GM12878 (cell line): ENCODE results near the gene KIAA0825. TPM values are rescaled to one million over a fixed set of nuclear protein-coding genes. Genes with fewer than 3 reads are reported as not detected.
A peak's percentile ranks its signal among the peaks of the same experiment; 100 is the strongest.
"Not testable (repeated sequence)": the region's sequence is repeated elsewhere in the genome, so short reads cannot be mapped to it uniquely, and the experiment has no call there.

ENCODE experiments used
- ATAC-seq: fragments of 200-7000 bp; cut with Tn5 transposase; 3 replicates; pipeline ENCODE4 v1.9.1; 2020; ENCODE audit warnings: mild to moderate bottlenecking, moderate library complexity
- BruUV-seq: library from RNA; stranded (reverse); fragments of 400-500 nt; replicated peaks from 2 replicates; lab custom pipeline; 2021; lab: Mats Ljungman, UMichigan
- CTCF ChIA-PET: fragments of 300-600 bp; sonication (Branson Sonifier 250); formaldehyde crosslinking; extraction: SDS; loops from one replicate; lab custom pipeline; 2021; ENCODE audit warnings: inconsistent platforms; lab: Yijun Ruan, JAX
- POLR2A ChIA-PET: fragments of 350-600 bp; formaldehyde crosslinking; extraction: SDS; loops from one replicate; lab custom pipeline; 2021; ENCODE audit warnings: inconsistent platforms; lab: Charles Lee
- RAD21 ChIA-PET: fragments of 300-600 bp; sonication (Branson Sonifier 250); formaldehyde crosslinking; loops from one replicate; lab custom pipeline; 2023; ENCODE audit warnings: antibody characterized with exemption; ENCODE audit not compliant: unreplicated experiment; lab: Charles Lee
- SMC1A ChIA-PET: fragments of 300-600 bp; sonication (Branson Sonifier 250); formaldehyde crosslinking; loops from one replicate; lab custom pipeline; 2023; ENCODE audit not compliant: unreplicated experiment, uncharacterized antibody; lab: Charles Lee
- DNase-seq: peaks from one replicate; pipeline ENCODE4 v3.0.0-alpha.2; 2011; ENCODE audit warnings: low read depth, low spot score
- FAIRE-seq: peaks from 3 replicates; lab custom pipeline; 2011; peaks lifted over from hg19 to GRCh38; lab: Jason Lieb, UNC
- H2AFZ ChIP-seq: 2 replicates; pipeline ENCODE4 v1.6.0; 2011; ENCODE audit warnings: low read depth, low read length, control low read depth; ENCODE audit not compliant: control insufficient read depth
- H3K27ac ChIP-seq: 2 replicates; pipeline ENCODE4 v1.5.1; 2011; ENCODE audit warnings: control low read depth; ENCODE audit not compliant: control insufficient read depth, insufficient read depth
- H3K27me3 ChIP-seq, 2 experiments: replicated peaks in 1 of 2; 2 replicates each; pipeline versions ENCODE4 v1.6.0 to v1.6.1; 2011; ENCODE audit warnings: low read length in 1 of 2; ENCODE audit not compliant: control insufficient read depth in 2 of 2, insufficient read depth in 2 of 2
- H3K36me3 ChIP-seq, 2 experiments: 2 replicates each; pipeline ENCODE4 v1.5.1; 2011; ENCODE audit warnings: low read length in 1 of 2; ENCODE audit not compliant: control insufficient read depth in 2 of 2, insufficient read depth in 2 of 2
- H3K4me1 ChIP-seq: 2 replicates; pipeline ENCODE4 v1.6.1; 2011; ENCODE audit warnings: mild to moderate bottlenecking, low read length, moderate library complexity, mixed read lengths; ENCODE audit not compliant: control insufficient read depth, insufficient read depth
- H3K4me2 ChIP-seq: 2 replicates; pipeline ENCODE4 v1.6.0; 2011; ENCODE audit warnings: control low read depth; ENCODE audit not compliant: control insufficient read depth, insufficient read depth
- H3K4me3 ChIP-seq: fragments of 200-600 bp; sonication (generic); 2 replicates; pipeline ENCODE4 v1.5.1; 2016
- H3K79me2 ChIP-seq: 2 replicates; pipeline ENCODE4 v1.6.0; 2011; ENCODE audit warnings: low read length; ENCODE audit not compliant: control insufficient read depth, insufficient read depth
- H3K9ac ChIP-seq: 2 replicates; pipeline ENCODE4 v1.8.0; 2011; ENCODE audit warnings: low read length, control low read depth, mixed read lengths; ENCODE audit not compliant: control insufficient read depth, insufficient read depth
- H3K9me3 ChIP-seq: replicated peaks from 3 replicates; pipeline ENCODE4 v1.5.1; 2011; ENCODE audit warnings: mild to moderate bottlenecking, low read length; ENCODE audit not compliant: control insufficient read depth, insufficient read depth
- H4K20me1 ChIP-seq: 2 replicates; pipeline ENCODE4 v1.6.0; 2011; ENCODE audit not compliant: control insufficient read depth, insufficient read depth
- CBX5 ChIP-seq: sonication (generic); IDR thresholded peaks from 2 replicates; pipeline ENCODE4 v1.6.1; 2016; ENCODE audit warnings: low read depth, moderate library complexity, mild to moderate bottlenecking, inconsistent platforms
- ETV6 ChIP-seq, 2 experiments: fragments of 450-650 bp in 1 of 2; IDR thresholded peaks in 1 of 2; conservative IDR thresholded peaks in 1 of 2; 2 replicates each; pipeline ENCODE4 v1.6.1; 2014; ENCODE audit warnings: antibody characterized with exemption in 1 of 2, borderline replicate concordance in 1 of 2, low read depth in 1 of 2, mild to moderate bottlenecking in 1 of 2, moderate library complexity in 1 of 2
- EZH2 ChIP-seq: IDR thresholded peaks from 2 replicates; pipeline ENCODE4 v1.6.1; 2012; ENCODE audit warnings: low read depth, mild to moderate bottlenecking, control low read depth, inconsistent platforms, low read length, borderline replicate concordance; ENCODE audit not compliant: control insufficient read depth
- MXI1 ChIP-seq: fragments of 150-350 bp; IDR thresholded peaks from 2 replicates; pipeline ENCODE4 v1.6.1; 2011; ENCODE audit warnings: low read depth, mild to moderate bottlenecking, inconsistent platforms, low read length, improper control_type of control experiment
- MYC ChIP-seq: IDR thresholded peaks from 2 replicates; pipeline ENCODE4 v1.6.1; 2011; ENCODE audit warnings: mild to moderate bottlenecking, low read length, moderate library complexity, inconsistent platforms; ENCODE audit not compliant: insufficient read depth, insufficient replicate concordance, insufficient read length, severe bottlenecking
- NRF1 ChIP-seq: conservative IDR thresholded peaks from 2 replicates; pipeline ENCODE4 v1.6.1; 2011; ENCODE audit warnings: mild to moderate bottlenecking, low read depth, low read length, improper control_type of control experiment
- RCOR1 ChIP-seq: conservative IDR thresholded peaks from 2 replicates; pipeline ENCODE4 v1.6.1; 2012; ENCODE audit warnings: low read depth, low read length, improper control_type of control experiment
- RUNX3 ChIP-seq: IDR thresholded peaks from 2 replicates; pipeline ENCODE4 v1.6.1; 2012; ENCODE audit warnings: low read length, inconsistent platforms
- ZNF217 ChIP-seq: fragments of 450-650 bp; IDR thresholded peaks from 2 replicates; pipeline ENCODE4 v1.6.1; 2017; ENCODE audit warnings: antibody characterized with exemption, mild to moderate bottlenecking
- WGBS: methylation state at CpG from one replicate; pipeline ENCODE4 v1.1.6; 2016; ENCODE audit warnings: low lambda C conversion rate; ENCODE audit not compliant: insufficient replicate concordance, insufficient coverage; ENCODE audit errors: missing lambda C conversion rate; 5-methylcytosine and 5-hydroxymethylcytosine counted together
- in situ Hi-C: fragments of 300-500 bp; cut with MboI; formaldehyde crosslinking; loops from 9 replicates; pipeline ENCODE4 v1.14.3; 2018; ENCODE audit warnings: mixed read lengths
- intact Hi-C: fragments of 100-400 bp; cut with micrococcal nuclease; formaldehyde crosslinking; loops from one replicate; pipeline ENCODE4 v1.14.2; 2022; ENCODE audit not compliant: unreplicated experiment
- polyA plus RNA-seq, 11 experiments: library from polyadenylated mRNA; depleted of rRNA in 4 of 11; unstranded in 6 of 11; stranded (reverse) in 5 of 11; fragments of >200 nt; fragmentation: Nextera tagmentation in 4 of 11; fragmentation: Illumina TruSeq in 1 of 11; extraction: Ambion mirVana in 4 of 11; extraction: Trizol in 1 of 11; gene quantifications; 1 replicate in 1 of 11; 2 replicates in 10 of 11; pipeline versions ENCODE4 v1.2.1 to v1.2.3, GENCODE V29; 2011 to 2016; ENCODE audit warnings: inconsistent platforms in 2 of 11, missing spikeins in 2 of 11, low read depth in 1 of 11
- total RNA-seq, 4 experiments: library from RNA; depleted of rRNA in 3 of 4; stranded (reverse); fragments of >200 nt in 3 of 4; fragmentation: Illumina TruSeq in 1 of 4; extraction: Trizol in 1 of 4; gene quantifications; 2 replicates each; pipeline versions ENCODE4 v1.2.1 to v1.2.3, GENCODE V29; 2013 to 2021
- TF ChIP-seq, protein P1 (sequence below): IDR thresholded peaks from 2 replicates; pipeline ENCODE4 v1.6.1; 2011; ENCODE audit warnings: mild to moderate bottlenecking, low read depth, low read length, moderate library complexity; ENCODE audit not compliant: insufficient replicate concordance
- TF ChIP-seq, protein P2 (sequence below): fragments of 450-650 bp; formaldehyde crosslinking; IDR thresholded peaks from 2 replicates; pipeline ENCODE4 v1.4.0; 2022; ENCODE audit warnings: mild to moderate bottlenecking, moderate library complexity

KIAA0825 gene
- total and polyA plus RNA-seq, 10 of the 15 experiments (the other 5 are each of a cell fraction or from before 2014, with no cell fraction given) = 0.55 to 1.9 (median 1.5) TPM

DNA sequence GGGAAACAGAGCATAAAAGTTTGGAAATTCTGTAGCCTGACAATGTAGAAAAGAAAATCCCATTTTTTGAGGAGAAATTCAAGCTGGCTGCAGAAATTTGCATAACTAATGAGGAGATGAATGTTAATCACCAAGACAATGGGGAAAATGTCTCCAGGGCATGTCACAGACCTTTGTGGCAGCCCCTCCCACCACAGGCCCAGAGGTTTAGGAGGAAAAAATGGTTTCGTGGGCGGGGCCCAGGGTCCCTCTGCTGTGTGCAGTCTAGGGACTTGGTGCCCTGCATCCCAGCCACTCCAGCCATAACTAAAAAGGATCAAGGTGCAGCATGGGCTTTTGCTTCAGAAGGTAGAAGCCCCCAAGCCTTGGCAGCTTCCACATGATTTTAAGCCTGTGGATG is 502.1 kb downstream of the KIAA0825 start:
- DNase-seq, FAIRE-seq, H4K20me1 ChIP-seq, BruUV-seq, H2AFZ ChIP-seq, H3K36me3 ChIP-seq, in situ Hi-C loops, H3K9ac ChIP-seq, H3K4me2 ChIP-seq, SMC1A ChIA-PET, intact Hi-C loops, ATAC-seq, RAD21 ChIA-PET, H3K4me3 ChIP-seq, H3K4me1 ChIP-seq, H3K79me2 ChIP-seq, H3K9me3 ChIP-seq, H3K27me3 ChIP-seq, H3K27ac ChIP-seq, CTCF ChIA-PET: not testable (repeated sequence)
- TF ChIP-seq CBX5 = peak; percentile 29; the same call in 1 of the 2 replicates
- POLR2A ChIA-PET = interaction anchor here (0.6 kb wide), 1 partner anchor 141 kb away, joined by 3 read pairs; no protein-coding TSS in a partner anchor
- WGBS = 0% methylated on average over 2 of the region's 2 CpGs

DNA sequence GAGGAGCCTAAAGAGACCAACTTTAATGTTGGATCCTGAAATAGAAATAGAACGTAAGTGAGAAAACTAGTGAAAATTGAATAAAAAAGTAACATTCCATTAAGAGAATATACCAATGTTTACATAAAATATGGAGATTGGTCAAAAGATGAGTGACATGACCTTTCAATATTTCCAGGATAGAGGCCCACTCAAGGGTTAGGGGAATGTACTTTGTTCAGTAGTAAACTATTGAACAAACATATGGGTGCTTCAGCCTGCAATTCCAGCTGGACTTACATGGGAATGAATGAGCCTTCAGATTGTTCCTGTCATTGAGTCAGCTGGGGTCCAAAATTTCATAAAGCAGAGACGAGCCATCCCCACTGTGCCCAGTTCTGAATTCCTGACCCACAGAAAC is 505.3 kb downstream of the KIAA0825 start:
- POLR2A ChIA-PET = no interaction called here
- DNase-seq (no peak), ATAC-seq (no peak), FAIRE-seq (no peak)
- no peaks in the 10 kb centered on the region for H3K4me1 ChIP-seq
- H3K9ac ChIP-seq = no peak overlapping the region
- peaks cover 14% of the 10 kb centered on the region for H3K79me2 ChIP-seq
- no peaks in the 10 kb centered on the region for H3K27me3 ChIP-seq
- no peak overlapping the region for H2AFZ ChIP-seq
- SMC1A ChIA-PET = interaction anchor here (1.0 to 1.2 kb wide), 2 partner anchors 9 to 26 kb away, joined by 3 to 4 read pairs; no protein-coding TSS in a partner anchor
- H3K4me3 ChIP-seq = no peak overlapping the region
- H3K4me2 ChIP-seq = no peak overlapping the region
- BruUV-seq = no TSS peak
- CTCF ChIA-PET = no interaction called here
- RAD21 ChIA-PET = no interaction called here
- no peaks in the 10 kb centered on the region for H3K36me3 ChIP-seq
- H3K9me3 ChIP-seq = no peaks in the 10 kb centered on the region; the same call in 1 of the 3 replicates
- H3K27ac ChIP-seq = no peak overlapping the region
- WGBS = 100% methylated on average over 2 of the region's 2 CpGs
- H4K20me1 ChIP-seq = no peaks in the 10 kb centered on the region
- in situ Hi-C loops (no loop called here), intact Hi-C loops (no loop called here)
- TF ChIP-seq EZH2 = no peak
- TF ChIP-seq ETV6 (conservative IDR thresholded peaks at IDR 0.05 in 1 of 2, IDR thresholded peaks at IDR 0.05 in 1 of 2; ENCODE audit: borderline replicate concordance in 1 of 2, low read depth in 1 of 2) = no peak
- TF ChIP-seq MXI1 = no peak
- no peak for TF ChIP-seq NRF1
- TF ChIP-seq, protein P1, sequence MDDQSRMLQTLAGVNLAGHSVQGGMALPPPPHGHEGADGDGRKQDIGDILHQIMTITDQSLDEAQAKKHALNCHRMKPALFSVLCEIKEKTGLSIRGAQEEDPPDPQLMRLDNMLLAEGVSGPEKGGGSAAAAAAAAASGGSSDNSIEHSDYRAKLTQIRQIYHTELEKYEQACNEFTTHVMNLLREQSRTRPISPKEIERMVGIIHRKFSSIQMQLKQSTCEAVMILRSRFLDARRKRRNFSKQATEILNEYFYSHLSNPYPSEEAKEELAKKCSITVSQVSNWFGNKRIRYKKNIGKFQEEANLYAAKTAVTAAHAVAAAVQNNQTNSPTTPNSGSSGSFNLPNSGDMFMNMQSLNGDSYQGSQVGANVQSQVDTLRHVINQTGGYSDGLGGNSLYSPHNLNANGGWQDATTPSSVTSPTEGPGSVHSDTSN = no peak
- no peak for TF ChIP-seq ZNF217
- no peak for TF ChIP-seq RUNX3
- TF ChIP-seq MYC = no peak
- TF ChIP-seq RCOR1 = no peak
- TF ChIP-seq, protein P2, sequence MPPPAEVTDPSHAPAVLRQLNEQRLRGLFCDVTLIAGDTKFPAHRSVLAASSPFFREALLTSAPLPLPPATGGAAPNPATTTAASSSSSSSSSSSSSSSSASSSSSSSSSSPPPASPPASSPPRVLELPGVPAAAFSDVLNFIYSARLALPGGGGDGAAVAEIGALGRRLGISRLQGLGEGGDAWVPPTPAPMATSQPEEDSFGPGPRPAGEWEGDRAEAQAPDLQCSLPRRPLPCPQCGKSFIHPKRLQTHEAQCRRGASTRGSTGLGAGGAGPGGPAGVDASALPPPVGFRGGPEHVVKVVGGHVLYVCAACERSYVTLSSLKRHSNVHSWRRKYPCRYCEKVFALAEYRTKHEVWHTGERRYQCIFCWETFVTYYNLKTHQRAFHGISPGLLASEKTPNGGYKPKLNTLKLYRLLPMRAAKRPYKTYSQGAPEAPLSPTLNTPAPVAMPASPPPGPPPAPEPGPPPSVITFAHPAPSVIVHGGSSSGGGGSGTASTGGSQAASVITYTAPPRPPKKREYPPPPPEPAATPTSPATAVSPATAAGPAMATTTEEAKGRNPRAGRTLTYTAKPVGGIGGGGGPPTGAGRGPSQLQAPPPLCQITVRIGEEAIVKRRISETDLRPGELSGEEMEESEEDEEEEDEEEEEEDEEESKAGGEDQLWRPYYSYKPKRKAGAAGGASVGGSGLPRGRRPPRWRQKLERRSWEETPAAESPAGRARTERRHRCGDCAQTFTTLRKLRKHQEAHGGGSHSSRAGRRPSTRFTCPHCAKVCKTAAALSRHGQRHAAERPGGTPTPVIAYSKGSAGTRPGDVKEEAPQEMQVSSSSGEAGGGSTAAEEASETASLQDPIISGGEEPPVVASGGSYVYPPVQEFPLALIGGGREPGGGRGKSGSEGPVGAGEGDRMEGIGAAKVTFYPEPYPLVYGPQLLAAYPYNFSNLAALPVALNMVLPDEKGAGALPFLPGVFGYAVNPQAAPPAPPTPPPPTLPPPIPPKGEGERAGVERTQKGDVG (CRISPR knock-in tag) = no peak
